Lung (tissue), 12 donors: ENCODE results near the gene BCL7A. TPM values are rescaled to one million over a fixed set of nuclear protein-coding genes. Genes with fewer than 3 reads are reported as not detected.

ENCODE experiments used
- ATAC-seq: fragments of 200-7000 bp; cut with Tn5 transposase; one replicate; pipeline ENCODE4 v1.9.1; 2020; ENCODE audit warnings: moderate number of reproducible peaks; ENCODE audit not compliant: insufficient read depth, low FRiP score
- DNase-seq, 3 donors: peaks; one replicate each; pipeline ENCODE4 v3.0.0-alpha.2; 2013 to 2017
- H3K27ac ChIP-seq, 2 donors: one replicate each; pipeline ENCODE4 v1.5.1; 2013; ENCODE audit warnings: mild to moderate bottlenecking in 2 of 2, moderate library complexity in 2 of 2, control low read depth in 1 of 2, inconsistent platforms in 1 of 2, low read depth in 1 of 2, low read length in 1 of 2
- H3K27me3 ChIP-seq, 3 donors: one replicate each; pipeline ENCODE4 v1.5.1; 2013; ENCODE audit warnings: low read length in 2 of 3; ENCODE audit not compliant: control insufficient read depth in 3 of 3, insufficient read depth in 3 of 3
- H3K36me3 ChIP-seq, 4 donors: one replicate each; pipeline ENCODE4 v1.5.1; 2013; ENCODE audit warnings: low read length in 4 of 4, mild to moderate bottlenecking in 1 of 4, moderate library complexity in 1 of 4; ENCODE audit not compliant: control insufficient read depth in 4 of 4, insufficient read depth in 4 of 4
- H3K4me1 ChIP-seq, 5 donors: one replicate each; pipeline ENCODE4 v1.5.1; 2013; ENCODE audit warnings: low read length in 5 of 5, mild to moderate bottlenecking in 2 of 5, moderate library complexity in 1 of 5; ENCODE audit not compliant: control insufficient read depth in 5 of 5, insufficient read depth in 5 of 5
- H3K4me3 ChIP-seq: one replicate; pipeline ENCODE4 v1.5.1; 2013; ENCODE audit warnings: mild to moderate bottlenecking, control low read depth, moderate library complexity
- H3K9ac ChIP-seq, 2 donors: one replicate each; pipeline ENCODE4 v1.5.1; 2013; ENCODE audit warnings: low read length in 2 of 2, control low read depth in 1 of 2; ENCODE audit not compliant: insufficient read depth in 1 of 2
- H3K9me3 ChIP-seq, 4 donors: one replicate each; pipeline ENCODE4 v1.5.1; 2013; ENCODE audit warnings: low read length in 3 of 4, mild to moderate bottlenecking in 1 of 4, moderate library complexity in 1 of 4; ENCODE audit not compliant: control insufficient read depth in 4 of 4, insufficient read depth in 3 of 4
- WGBS, 2 donors: extraction: QIAGEN DNeasy Blood & Tissue Kit; methylation state at CpG; one replicate each; pipeline ENCODE4 v1.1.7; 2013; 5-methylcytosine and 5-hydroxymethylcytosine counted together
- polyA plus RNA-seq, 2 donors: library from polyadenylated mRNA; stranded (reverse); fragments of 200-250 nt; gene quantifications; one replicate each; pipeline ENCODE4 v1.2.1, GENCODE V29; 2013
- total RNA-seq, 2 donors: library from RNA; depleted of rRNA in 1 of 2; stranded (reverse); fragments of >200 nt in 1 of 2; gene quantifications; one replicate each; pipeline ENCODE4 v1.2.1, GENCODE V29; 2014 to 2021
- TF ChIP-seq, protein P1 (sequence below): IDR thresholded peaks from 2 replicates; pipeline ENCODE4 v1.5.1; 2012; ENCODE audit warnings: mild to moderate bottlenecking; ENCODE audit errors: control extremely low read depth, extremely low read depth
- donor health status: control.
- donor health status: control.
- donor health status: Bipolar disorder and iron deficiency.
- donor health status: healthy.
- donor health status: DM: yes; HTN: yes; CAD: no.

Gene BCL7A
- total and polyA plus RNA-seq, 4 donors, result 3.4 to 21.2 (median 8.8) TPM

DNA sequence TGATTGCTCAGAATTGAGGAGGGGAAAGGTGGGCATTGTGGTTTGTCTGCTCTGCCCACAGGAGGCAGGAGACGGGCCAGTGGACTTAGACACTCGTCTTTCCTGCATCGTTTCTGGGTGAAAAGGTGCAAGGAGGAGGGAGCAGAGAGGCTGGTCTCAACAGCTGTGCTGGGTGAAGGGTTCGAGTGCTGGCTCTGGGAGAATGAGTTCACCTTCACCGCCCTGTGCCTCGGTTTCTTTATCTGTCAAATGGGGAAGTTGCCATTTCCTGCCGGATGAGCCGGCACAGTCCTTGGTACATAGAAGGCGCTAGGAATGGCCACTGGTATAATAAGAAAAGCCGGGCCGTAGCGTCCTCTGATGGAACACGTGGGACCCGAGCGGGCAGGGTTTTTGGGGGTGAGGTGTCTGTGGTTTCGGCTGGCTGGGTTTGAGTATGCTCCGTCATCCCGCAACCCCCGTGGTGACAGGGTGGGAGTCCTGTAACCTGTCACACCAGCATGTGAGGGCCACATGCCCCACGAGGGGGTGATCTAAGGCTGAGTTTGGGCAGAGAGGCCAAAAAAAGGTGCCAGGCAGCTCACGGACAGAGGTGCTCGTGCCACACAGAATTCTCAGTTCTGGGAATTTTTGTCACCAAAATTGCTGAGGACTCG, 7.3 kb downstream of the BCL7A start:
- TF ChIP-seq, protein P1, sequence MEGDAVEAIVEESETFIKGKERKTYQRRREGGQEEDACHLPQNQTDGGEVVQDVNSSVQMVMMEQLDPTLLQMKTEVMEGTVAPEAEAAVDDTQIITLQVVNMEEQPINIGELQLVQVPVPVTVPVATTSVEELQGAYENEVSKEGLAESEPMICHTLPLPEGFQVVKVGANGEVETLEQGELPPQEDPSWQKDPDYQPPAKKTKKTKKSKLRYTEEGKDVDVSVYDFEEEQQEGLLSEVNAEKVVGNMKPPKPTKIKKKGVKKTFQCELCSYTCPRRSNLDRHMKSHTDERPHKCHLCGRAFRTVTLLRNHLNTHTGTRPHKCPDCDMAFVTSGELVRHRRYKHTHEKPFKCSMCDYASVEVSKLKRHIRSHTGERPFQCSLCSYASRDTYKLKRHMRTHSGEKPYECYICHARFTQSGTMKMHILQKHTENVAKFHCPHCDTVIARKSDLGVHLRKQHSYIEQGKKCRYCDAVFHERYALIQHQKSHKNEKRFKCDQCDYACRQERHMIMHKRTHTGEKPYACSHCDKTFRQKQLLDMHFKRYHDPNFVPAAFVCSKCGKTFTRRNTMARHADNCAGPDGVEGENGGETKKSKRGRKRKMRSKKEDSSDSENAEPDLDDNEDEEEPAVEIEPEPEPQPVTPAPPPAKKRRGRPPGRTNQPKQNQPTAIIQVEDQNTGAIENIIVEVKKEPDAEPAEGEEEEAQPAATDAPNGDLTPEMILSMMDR, result no peak
- no peak for ATAC-seq
- H3K4me1 ChIP-seq, result peaks cover 0 to 6% (median 2%) of the 10 kb centered on the region in 5 donors
- 82 to 85% methylated on average over 23 of the region's 23 CpGs for WGBS, 2 donors
- peaks cover 0 to 2% (median 0%) of the 10 kb centered on the region in 4 donors for H3K36me3 ChIP-seq
- no peak for DNase-seq
- H3K9me3 ChIP-seq, result no peaks in the 10 kb centered on the region
- H3K27ac ChIP-seq, result peak overlapping the region in 1 of 2 donors; percentile 51
- no peak overlapping the region for H3K4me3 ChIP-seq
- no peak overlapping the region for H3K9ac ChIP-seq
- no peaks in the 10 kb centered on the region for H3K27me3 ChIP-seq

GRCh38 chr12:122029620-122030423, 8.1 kb downstream of the BCL7A start:
- DNase-seq (no peak), ATAC-seq (no peak)
- Histone ChIP-seq H3K9me3 (no peaks in the 10 kb centered on the region), H3K4me3 (no peak overlapping the region), H3K27me3 (no peaks in the 10 kb centered on the region), H3K36me3 (peaks cover 0 to 2% (median 0%) of the 10 kb centered on the region in 4 donors), H3K9ac (no peak overlapping the region), H3K27ac (peak overlapping the region in 1 of 2 donors; percentile 51), H3K4me1 (peaks cover 0 to 5% (median 0%) of the 10 kb centered on the region in 5 donors)
- TF ChIP-seq, protein P1, result no peak
- 80 to 89% methylated on average over 28 of the region's 28 CpGs for WGBS, 2 donors

- H3K4me3 ChIP-seq, result no peak overlapping the region
- WGBS, 2 donors, result 93% methylated on average over 13 of the region's 13 CpGs
- TF ChIP-seq, protein P1, result no peak
- H3K27ac ChIP-seq, result peak overlapping the region in 1 of 2 donors; percentile 51
- H3K4me1 ChIP-seq, result peaks cover 0 to 5% (median 0%) of the 10 kb centered on the region in 5 donors
- H3K9ac ChIP-seq, result no peak overlapping the region
- DNase-seq (no peak), ATAC-seq (no peak)
- no peaks in the 10 kb centered on the region for H3K9me3 ChIP-seq
- no peaks in the 10 kb centered on the region for H3K27me3 ChIP-seq
- H3K36me3 ChIP-seq, result peaks cover 0 to 4% (median under 1%) of the 10 kb centered on the region in 4 donors
These were observed 8.8 kb downstream of the BCL7A start for GRCh38 chr12:122030424-122031035.
